DMS53 treated with DMSO at 0.1 percent for 48 hours (cell line): ENCODE data around the gene SLTM.
"Not testable (repeated sequence)": the region's sequence is repeated elsewhere in the genome, so short reads cannot be mapped to it uniquely, and the experiment has no call there.

Experiments
- DNase-seq: peaks from one replicate; lab custom pipeline; 2025; ENCODE audit not compliant: unreplicated experiment; lab: John Stamatoyannopoulos, UW

The SLTM gene

GRCh38 chr15:58877999-58878825, 55.3 kb downstream of the SLTM start:
- no peak for DNase-seq

- no peak for DNase-seq
These were observed 57.0 kb downstream of the SLTM start for GRCh38 chr15:58876306-58877106.

- no peak for DNase-seq
These were observed 58.1 kb downstream of the SLTM start for GRCh38 chr15:58875343-58875742.

GRCh38 chr15:58873267-58873666, 60.2 kb downstream of the SLTM start:
- no peak for DNase-seq

GRCh38 chr15:58870451-58870850, 63.0 kb downstream of the SLTM start:
- DNase-seq = no peak

GRCh38 chr15:58867926-58868325, 65.6 kb downstream of the SLTM start:
- DNase-seq = no peak

- DNase-seq = peak; percentile 35
These were observed 68.0 kb downstream of the SLTM start for GRCh38 chr15:58865425-58865880.

GRCh38 chr15:58864602-58865424, 68.7 kb downstream of the SLTM start:
- DNase-seq = peak; percentile 45

GRCh38 chr15:58862326-58862725, 71.2 kb downstream of the SLTM start:
- no peak for DNase-seq

- DNase-seq = not testable (repeated sequence)
These were observed 76.9 kb downstream of the SLTM start for GRCh38 chr15:58856621-58857020.

- no peak for DNase-seq
These were observed 77.4 kb downstream of the SLTM start for GRCh38 chr15:58856086-58856485.

- no peak for DNase-seq
These were observed 78.9 kb downstream of the SLTM start for GRCh38 chr15:58854593-58854992.

GRCh38 chr15:58852347-58852746, 81.1 kb downstream of the SLTM start:
- no peak for DNase-seq

- DNase-seq = not testable (repeated sequence)
These were observed 82.3 kb downstream of the SLTM start for GRCh38 chr15:58851205-58851604.

- no peak for DNase-seq
These were observed 90.6 kb downstream of the SLTM start for GRCh38 chr15:58842713-58843396.

- no peak for DNase-seq
These were observed 93.4 kb downstream of the SLTM start for GRCh38 chr15:58840048-58840447.

- no peak for DNase-seq
These were observed 94.0 kb downstream of the SLTM start for GRCh38 chr15:58839485-58839884.

- DNase-seq = not testable (repeated sequence)
These were observed 99.6 kb downstream of the SLTM start for GRCh38 chr15:58833681-58834426.

GRCh38 chr15:58830556-58830955, 102.9 kb downstream of the SLTM start:
- DNase-seq = no peak
